MM.1S (cell line): ENCODE measurements around the gene PDRG1.

Source experiments
- CTCF ChIP-seq: fragments of 300-600 bp; sonication (generic); IDR thresholded peaks from 2 replicates; pipeline ENCODE4 v1.5.1; 2016; ENCODE audit warnings: antibody characterized with exemption, low read length, mixed read lengths
- EZH2 ChIP-seq: fragments of 300-600 bp; sonication (generic); optimal IDR thresholded peaks from 2 replicates; pipeline ENCODE3; 2017; ENCODE audit warnings: low read depth, mild to moderate bottlenecking, antibody characterized with exemption, low read length, mixed read lengths
- EZH2phosphoT487 ChIP-seq: fragments of 300-600 bp; sonication (generic); IDR thresholded peaks from 2 replicates; pipeline ENCODE4 v1.6.1; 2018; ENCODE audit warnings: antibody characterized with exemption, low read length

- TF ChIP-seq EZH2 (no peak), CTCF (no peak), EZH2phosphoT487 (no peak)
Observed at GRCh38 chr20:31914170-31914569, 37.7 kb downstream of the PDRG1 start.
